Activated T-helper 2 cell treated with anti-CD3 and anti-CD28 coated beads, Interferon-gamma antibody, Interleukin-2, Interleukin-4, amounts not matched to agents 10 μg/mL and 5 μg/mL and 100 μg/mL, durations not matched to agents 14 hours and 24 hours and 36 hours (primary cell): ENCODE results near the gene RNF40. TPM values are rescaled to one million over a fixed set of nuclear protein-coding genes. Genes with fewer than 3 reads are reported as not detected.

ENCODE experiments used
- DNase-seq: peaks from one replicate; pipeline ENCODE4 v3.0.0; 2021; ENCODE audit warnings: low spot score
- H3K27ac Mint-ChIP-seq: one replicate; pipeline ENCODE4 v1.8.0; 2021; ENCODE audit warnings: mixed read lengths
- H3K27me3 Mint-ChIP-seq: one replicate; pipeline ENCODE4 v1.8.0; 2021; ENCODE audit warnings: low read depth, mixed read lengths
- H3K36me3 Mint-ChIP-seq: one replicate; pipeline ENCODE4 v1.8.0; 2021; ENCODE audit warnings: low read depth, mixed read lengths
- H3K4me1 Mint-ChIP-seq: one replicate; pipeline ENCODE4 v1.8.0; 2021; ENCODE audit warnings: low read depth, mixed read lengths
- H3K4me3 Mint-ChIP-seq: one replicate; pipeline ENCODE4 v1.8.0; 2021; ENCODE audit warnings: low read depth, mild to moderate bottlenecking, moderate library complexity, mixed read lengths
- H3K9me3 Mint-ChIP-seq: one replicate; pipeline ENCODE4 v1.8.0; 2021; ENCODE audit warnings: mixed read lengths
- intact Hi-C: fragments of 100-400 bp; cut with micrococcal nuclease; formaldehyde crosslinking; loops from one replicate; pipeline ENCODE4 v1.15.1; 2023
- total RNA-seq: library from RNA; stranded (reverse); gene quantifications from 2 replicates; pipeline ENCODE4 v1.2.3, GENCODE V29; 2022

RNF40 gene
- total RNA-seq, 1 donor from 2014 or later, result 83.8 TPM

GRCh38 chr16:30760577-30761426, 1.3 kb upstream of the RNF40 start:
- Mint-ChIP-seq H3K4me3 (peak overlapping the region; percentile 85), H3K4me1 (peaks cover 17% of the 10 kb centered on the region), H3K36me3 (peaks cover 33% of the 10 kb centered on the region), H3K27ac (peak overlapping the region; percentile 6), H3K27me3 (no peaks in the 10 kb centered on the region), H3K9me3 (no peaks in the 10 kb centered on the region)
- no peak for DNase-seq
- intact Hi-C loops, result loop anchor here (5.0 kb wide), 1 partner anchor 64 kb away; the partner anchor contains the start of gene SRCAP

- Mint-ChIP-seq H3K4me1 (peaks cover 17% of the 10 kb centered on the region), H3K27ac (peak overlapping the region; percentile 83), H3K27me3 (no peaks in the 10 kb centered on the region), H3K9me3 (no peaks in the 10 kb centered on the region), H3K4me3 (peak overlapping the region; percentile 85), H3K36me3 (peaks cover 38% of the 10 kb centered on the region)
- peak; percentile 28 for DNase-seq
- intact Hi-C loops, result loop anchor here (5.0 kb wide), 1 partner anchor 64 kb away; the partner anchor contains the start of gene SRCAP
Measured at GRCh38 chr16:30761427-30761927, 645 bp upstream of the RNF40 start.

GRCh38 chr16:30762991-30763725, 1.0 kb downstream of the RNF40 start:
- peaks cover 17% of the 10 kb centered on the region for H3K4me1 Mint-ChIP-seq
- no peaks in the 10 kb centered on the region for H3K9me3 Mint-ChIP-seq
- H3K27me3 Mint-ChIP-seq, result no peaks in the 10 kb centered on the region
- DNase-seq, result no peak
- H3K27ac Mint-ChIP-seq, result peak overlapping the region; percentile 83
- peaks cover 53% of the 10 kb centered on the region for H3K36me3 Mint-ChIP-seq
- intact Hi-C loops, result loop anchor here (1.0 to 5.0 kb wide), 4 partner anchors 15 to 194 kb away; partner anchors contain the start of genes FBXL19, PHKG2, SETD1A and SRCAP
- H3K4me3 Mint-ChIP-seq, result peak overlapping the region; percentile 85

GRCh38 chr16:30764086-30764485, 2.0 kb downstream of the RNF40 start:
- Mint-ChIP-seq H3K4me3 (peak overlapping the region; percentile 48), H3K27ac (no peak overlapping the region), H3K9me3 (no peaks in the 10 kb centered on the region), H3K27me3 (no peaks in the 10 kb centered on the region), H3K4me1 (peaks cover 17% of the 10 kb centered on the region), H3K36me3 (peaks cover 61% of the 10 kb centered on the region)
- intact Hi-C loops, result loop anchor here (5.0 kb wide), 1 partner anchor 67 kb away; the partner anchor contains the start of gene SRCAP
- no peak for DNase-seq

GRCh38 chr16:30764816-30765465, 2.8 kb downstream of the RNF40 start:
- DNase-seq, result no peak
- no peaks in the 10 kb centered on the region for H3K27me3 Mint-ChIP-seq
- intact Hi-C loops, result loop anchor here (5.0 kb wide), 1 partner anchor 68 kb away; the partner anchor contains the start of gene SRCAP
- peaks cover 68% of the 10 kb centered on the region for H3K36me3 Mint-ChIP-seq
- H3K9me3 Mint-ChIP-seq, result no peaks in the 10 kb centered on the region
- no peak overlapping the region for H3K27ac Mint-ChIP-seq
- peaks cover 17% of the 10 kb centered on the region for H3K4me1 Mint-ChIP-seq
- no peak overlapping the region for H3K4me3 Mint-ChIP-seq

GRCh38 chr16:30766206-30766932, 4.2 kb downstream of the RNF40 start:
- H3K9me3 Mint-ChIP-seq, result no peaks in the 10 kb centered on the region
- H3K36me3 Mint-ChIP-seq, result peaks cover 80% of the 10 kb centered on the region
- DNase-seq, result no peak
- peaks cover 9% of the 10 kb centered on the region for H3K4me1 Mint-ChIP-seq
- intact Hi-C loops, result no loop called here
- H3K27me3 Mint-ChIP-seq, result no peaks in the 10 kb centered on the region
- no peak overlapping the region for H3K4me3 Mint-ChIP-seq
- H3K27ac Mint-ChIP-seq, result no peak overlapping the region

GRCh38 chr16:30766933-30767284, 4.8 kb downstream of the RNF40 start:
- Mint-ChIP-seq H3K36me3 (peaks cover 85% of the 10 kb centered on the region), H3K27ac (no peak overlapping the region), H3K4me3 (no peak overlapping the region), H3K4me1 (peaks cover 9% of the 10 kb centered on the region), H3K9me3 (no peaks in the 10 kb centered on the region), H3K27me3 (no peaks in the 10 kb centered on the region)
- intact Hi-C loops, result no loop called here
- DNase-seq, result no peak

GRCh38 chr16:30767767-30768465, 5.8 kb downstream of the RNF40 start:
- DNase-seq, result no peak
- H3K27ac Mint-ChIP-seq, result no peak overlapping the region
- no peak overlapping the region for H3K4me3 Mint-ChIP-seq
- no peaks in the 10 kb centered on the region for H3K27me3 Mint-ChIP-seq
- H3K4me1 Mint-ChIP-seq, result peaks cover 6% of the 10 kb centered on the region
- H3K36me3 Mint-ChIP-seq, result peaks cover 85% of the 10 kb centered on the region
- intact Hi-C loops, result no loop called here
- H3K9me3 Mint-ChIP-seq, result no peaks in the 10 kb centered on the region

GRCh38 chr16:30768583-30769181, 6.6 kb downstream of the RNF40 start:
- H3K9me3 Mint-ChIP-seq, result no peaks in the 10 kb centered on the region
- no peak overlapping the region for H3K4me3 Mint-ChIP-seq
- DNase-seq, result no peak
- H3K36me3 Mint-ChIP-seq, result peaks cover 87% of the 10 kb centered on the region
- no peaks in the 10 kb centered on the region for H3K27me3 Mint-ChIP-seq
- peaks cover 2% of the 10 kb centered on the region for H3K4me1 Mint-ChIP-seq
- H3K27ac Mint-ChIP-seq, result no peak overlapping the region
- intact Hi-C loops, result no loop called here

GRCh38 chr16:30769379-30770089, 7.4 kb downstream of the RNF40 start:
- Mint-ChIP-seq H3K4me1 (peaks cover under 1% of the 10 kb centered on the region), H3K27ac (no peak overlapping the region), H3K36me3 (peaks cover 82% of the 10 kb centered on the region), H3K9me3 (no peaks in the 10 kb centered on the region), H3K4me3 (no peak overlapping the region), H3K27me3 (no peaks in the 10 kb centered on the region)
- intact Hi-C loops, result no loop called here
- DNase-seq, result no peak

- H3K27ac Mint-ChIP-seq, result no peak overlapping the region
- no peak overlapping the region for H3K4me3 Mint-ChIP-seq
- intact Hi-C loops, result no loop called here
- H3K9me3 Mint-ChIP-seq, result no peaks in the 10 kb centered on the region
- H3K4me1 Mint-ChIP-seq, result peaks cover 9% of the 10 kb centered on the region
- H3K27me3 Mint-ChIP-seq, result no peaks in the 10 kb centered on the region
- DNase-seq, result no peak
- H3K36me3 Mint-ChIP-seq, result peaks cover 67% of the 10 kb centered on the region
Measured at GRCh38 chr16:30771726-30772125, 9.6 kb downstream of the RNF40 start.
